HG02870 (cell line): Measurements from ENCODE around the gene RNASE9.
"Not testable (repeated sequence)": the region's sequence is repeated elsewhere in the genome, so short reads cannot be mapped to it uniquely, and the experiment has no call there.

Experiments
- ATAC-seq: cut with Tn5 transposase; IDR thresholded peaks from one replicate; pipeline ENCODE4 v1.9.1; 2021; ENCODE audit warnings: mild to moderate bottlenecking, moderate library complexity; ENCODE audit not compliant: unreplicated experiment

Gene RNASE9

GRCh38 chr14:20524027-20524426 is 36.8 kb downstream of the RNASE9 start:
- ATAC-seq, result no peak

DNA sequence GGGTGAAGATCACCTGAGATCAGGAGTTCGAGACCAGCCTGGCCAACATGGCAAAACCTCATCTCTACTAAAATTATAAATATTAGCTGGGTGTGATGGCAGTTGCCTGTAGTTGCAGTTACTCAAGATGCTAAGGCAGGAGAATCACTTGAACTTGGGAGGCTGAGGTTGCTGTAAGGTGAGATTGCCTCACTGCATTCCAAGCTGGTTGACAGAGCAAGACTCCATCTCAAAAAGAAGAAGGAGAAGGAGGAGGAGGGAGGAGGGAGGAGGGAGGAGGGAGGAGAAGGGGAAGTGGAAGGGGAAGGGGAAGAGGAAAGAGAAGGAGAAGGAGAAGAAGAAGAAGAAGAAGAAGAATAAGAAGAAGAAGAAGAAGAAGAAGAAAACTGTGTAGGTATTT is 38.5 kb downstream of the RNASE9 start:
- no peak for ATAC-seq

DNA sequence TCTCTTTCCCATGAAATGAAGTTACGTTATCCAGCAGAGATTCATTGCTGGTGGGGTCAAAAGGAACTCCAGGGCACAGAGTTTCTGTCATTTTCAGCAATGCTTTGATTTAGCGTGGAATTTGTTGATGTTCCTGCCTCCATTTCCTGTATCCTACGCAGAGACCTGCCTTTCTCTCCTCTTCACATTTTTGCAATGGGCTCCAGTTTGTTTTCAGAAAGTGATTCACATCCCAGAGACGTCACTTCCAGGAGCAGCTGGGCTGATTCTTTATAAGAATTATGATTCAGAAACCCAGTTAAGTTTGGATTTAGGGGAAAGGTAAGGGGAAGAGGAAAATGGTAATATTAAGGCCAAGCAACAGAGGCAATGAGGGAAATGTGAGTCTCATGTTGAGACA is 43.9 kb downstream of the RNASE9 start:
- ATAC-seq, result no peak

GRCh38 chr14:20515846-20516245 is 45.0 kb downstream of the RNASE9 start:
- ATAC-seq, result no peak

DNA sequence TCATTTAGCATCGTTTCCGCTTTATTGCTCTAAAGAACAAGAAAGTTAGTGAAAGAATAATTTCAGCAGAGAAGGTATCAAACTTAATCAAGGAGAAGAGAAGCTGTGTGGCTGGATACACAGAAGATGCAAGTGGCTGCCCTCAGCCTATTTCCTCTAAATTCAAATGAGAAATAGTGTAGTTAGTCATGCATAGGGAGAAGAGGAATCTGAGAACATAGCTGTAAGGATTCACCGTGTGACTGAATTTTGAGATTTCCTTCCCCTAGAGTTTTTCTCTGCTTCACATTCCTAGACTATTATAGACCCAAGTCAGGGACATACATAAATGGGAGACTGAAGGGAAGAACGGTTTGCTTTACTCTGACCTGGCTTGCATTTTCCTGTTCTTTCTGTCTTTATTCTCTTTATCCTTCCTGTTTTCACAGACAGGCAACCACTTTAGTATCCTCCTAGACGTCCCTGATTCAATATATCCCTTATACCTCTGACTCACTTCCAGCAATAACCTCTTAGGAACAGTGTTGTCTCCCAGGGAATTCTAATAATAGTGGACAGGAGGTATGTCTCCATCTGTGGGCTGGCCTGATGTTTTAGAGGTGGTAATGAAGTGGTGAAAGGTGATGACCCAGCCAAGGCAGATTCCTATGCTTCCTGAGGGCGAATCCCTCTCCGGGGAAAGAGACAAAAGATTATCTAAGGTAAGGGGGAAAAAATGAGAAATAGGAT is 48.5 kb downstream of the RNASE9 start:
- no peak for ATAC-seq

DNA sequence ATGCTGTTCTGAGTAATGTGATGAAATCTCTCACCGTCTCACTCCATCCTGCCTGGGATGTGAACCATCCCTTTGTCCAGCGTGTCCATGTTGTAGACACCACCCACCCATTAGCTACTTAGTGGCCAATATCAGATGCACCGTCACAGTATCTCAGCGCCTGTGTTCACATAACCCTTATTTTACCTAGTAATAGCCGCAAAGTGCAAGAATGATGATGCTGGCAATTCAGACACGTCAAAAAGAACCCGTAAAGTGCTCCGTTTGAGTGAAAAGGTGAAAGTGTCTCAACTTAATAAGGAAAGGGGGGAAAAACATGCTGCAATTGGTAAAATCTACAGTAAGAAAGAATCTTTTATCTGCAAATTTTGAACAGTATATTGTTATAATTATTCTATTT is 52.5 kb downstream of the RNASE9 start:
- no peak for ATAC-seq

DNA sequence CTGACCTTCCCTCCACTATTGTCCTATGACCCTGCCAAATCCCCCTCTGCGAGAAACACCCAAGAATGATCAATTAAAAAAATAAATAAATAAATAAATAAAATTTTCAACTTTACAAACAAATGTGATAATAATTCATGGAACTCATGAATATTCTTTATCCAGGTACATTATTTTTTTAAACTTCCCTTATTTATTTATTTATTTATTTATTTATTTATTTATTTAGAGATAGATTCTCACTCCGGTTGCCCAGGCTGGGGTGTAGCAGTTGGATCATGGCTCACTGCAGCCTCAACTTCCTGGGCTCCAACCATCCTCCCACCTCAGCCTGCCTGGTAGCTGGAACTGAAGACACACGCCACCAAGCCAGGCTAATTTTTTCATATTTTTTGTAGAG is 53.3 kb downstream of the RNASE9 start:
- ATAC-seq, result not testable (repeated sequence)

DNA sequence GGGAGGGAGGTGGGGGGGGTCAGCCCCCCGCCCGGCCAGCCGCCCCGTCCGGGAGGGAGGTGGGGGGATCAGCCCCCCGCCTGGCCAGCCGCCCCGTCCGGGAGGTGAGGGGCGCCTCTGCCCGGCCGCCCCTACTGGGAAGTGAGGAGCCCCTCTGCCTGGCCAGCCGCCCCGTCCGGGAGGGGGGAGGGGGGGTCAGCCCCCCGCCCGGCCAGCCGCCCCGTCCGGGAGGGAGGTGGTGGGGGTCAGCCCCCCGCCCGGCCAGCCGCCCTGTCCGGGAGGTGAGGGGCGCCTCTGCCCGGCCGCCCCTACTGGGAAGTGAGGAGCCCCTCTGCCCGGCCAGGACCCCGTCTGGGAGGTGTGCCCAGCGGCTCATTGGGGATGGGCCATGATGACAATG is 54.1 kb downstream of the RNASE9 start:
- not testable (repeated sequence) for ATAC-seq

DNA sequence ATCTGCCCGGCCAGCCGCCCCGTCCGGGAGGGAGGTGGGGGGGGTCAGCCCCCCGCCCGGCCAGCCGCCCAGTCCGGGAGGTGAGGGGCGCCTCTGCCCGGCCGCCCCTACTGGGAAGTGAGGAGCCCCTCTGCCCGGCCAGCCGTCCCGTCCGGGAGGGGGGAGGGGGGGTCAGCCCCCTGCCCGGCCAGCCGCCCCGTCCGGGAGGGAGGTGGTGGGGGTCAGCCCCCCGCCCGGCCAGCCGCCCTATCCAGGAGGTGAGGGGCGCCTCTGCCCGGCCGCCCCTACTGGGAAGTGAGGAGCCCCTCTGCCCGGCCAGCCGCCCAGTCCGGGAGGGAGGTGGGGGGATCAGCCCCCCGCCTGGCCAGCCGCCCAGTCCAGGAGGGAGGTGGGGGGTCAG is 54.6 kb downstream of the RNASE9 start:
- ATAC-seq, result not testable (repeated sequence)
